IMR-90 (cell line): Measurements from ENCODE around the gene RNF130. TPM values are rescaled to one million over a fixed set of nuclear protein-coding genes. Genes with fewer than 3 reads are reported as not detected.

Source experiments
- ATAC-seq: fragments of 200-7000 bp; cut with Tn5 transposase; 2 replicates; pipeline ENCODE4 v1.9.1; 2020; ENCODE audit warnings: low read depth, mild to moderate bottlenecking, moderate library complexity
- BruUV-seq: library from RNA; stranded (reverse); fragments of 400-500 nt; replicated peaks from 2 replicates; lab custom pipeline; 2021; lab: Mats Ljungman, UMichigan
- CTCF ChIA-PET: fragments of 300-600 bp; formaldehyde crosslinking; extraction: SDS; loops from one replicate; lab custom pipeline; 2021; ENCODE audit warnings: antibody characterized with exemption; lab: Yijun Ruan, JAX
- POLR2A ChIA-PET: fragments of 300-600 bp; sonication (Branson Sonifier 250); formaldehyde crosslinking; loops from one replicate; lab custom pipeline; 2022; ENCODE audit warnings: antibody characterized with exemption; ENCODE audit not compliant: unreplicated experiment; lab: Charles Lee
- DNase-seq: peaks from one replicate; pipeline ENCODE4 v3.0.0; 2013
- H2AFZ ChIP-seq: replicated peaks from 2 replicates; pipeline ENCODE3; 2013; ENCODE audit warnings: low read length, mild to moderate bottlenecking; ENCODE audit not compliant: poor library complexity
- H2AK5ac ChIP-seq: 2 replicates; pipeline ENCODE4 v1.6.1; 2013; ENCODE audit warnings: low read depth, low read length, inconsistent platforms
- H2AK9ac ChIP-seq: replicated peaks from 2 replicates; pipeline ENCODE3; 2013; ENCODE audit warnings: mild to moderate bottlenecking, low read depth, low read length, moderate library complexity; ENCODE audit not compliant: poor library complexity
- H2BK120ac ChIP-seq: 2 replicates; pipeline ENCODE4 v1.6.1; 2013; ENCODE audit warnings: low read depth, low read length, inconsistent platforms
- H2BK15ac ChIP-seq: 3 replicates; pipeline ENCODE4 v1.6.1; 2013; ENCODE audit warnings: low read depth, low read length, inconsistent platforms
- H2BK20ac ChIP-seq: 2 replicates; pipeline ENCODE4 v1.6.1; 2013; ENCODE audit warnings: low read depth, mild to moderate bottlenecking, inconsistent platforms, low read length, moderate library complexity
- H2BK5ac ChIP-seq: 2 replicates; pipeline ENCODE4 v1.6.1; 2013; ENCODE audit warnings: mild to moderate bottlenecking, low read depth, low read length, inconsistent platforms; ENCODE audit not compliant: poor library complexity, severe bottlenecking
- H3K14ac ChIP-seq: replicated peaks from 2 replicates; pipeline ENCODE4 v1.6.1; 2013; ENCODE audit warnings: low read depth, low read length, inconsistent platforms
- H3K18ac ChIP-seq: 2 replicates; pipeline ENCODE4 v1.6.1; 2013; ENCODE audit warnings: low read depth, low read length, control low read depth
- H3K23ac ChIP-seq: 2 replicates; pipeline ENCODE4 v1.6.1; 2013; ENCODE audit warnings: low read depth, low read length, inconsistent platforms
- H3K27ac ChIP-seq: 2 replicates; pipeline ENCODE4 v1.5.1; 2013; ENCODE audit warnings: mild to moderate bottlenecking, control low read depth, low read length; ENCODE audit not compliant: insufficient read depth
- H3K27me3 ChIP-seq: 2 replicates; pipeline ENCODE4 v1.6.1; 2013; ENCODE audit warnings: low read length; ENCODE audit not compliant: control insufficient read depth, insufficient read depth
- H3K36me3 ChIP-seq: 2 replicates; pipeline ENCODE4 v1.6.1; 2013; ENCODE audit warnings: low read length, mixed read lengths; ENCODE audit not compliant: control insufficient read depth, insufficient read depth
- H3K4ac ChIP-seq: 2 replicates; pipeline ENCODE4 v1.6.1; 2013; ENCODE audit warnings: low read depth, low read length, inconsistent platforms
- H3K4me1 ChIP-seq: 2 replicates; pipeline ENCODE4 v1.6.1; 2013; ENCODE audit warnings: low read length, mixed read lengths; ENCODE audit not compliant: control insufficient read depth, insufficient read depth
- H3K4me2 ChIP-seq: 2 replicates; pipeline ENCODE4 v1.6.1; 2013; ENCODE audit warnings: low read depth, mild to moderate bottlenecking, control low read depth, low read length, moderate library complexity
- H3K4me3 ChIP-seq: 2 replicates; pipeline ENCODE4 v1.5.1; 2013; ENCODE audit warnings: low read depth, mild to moderate bottlenecking, control low read depth, low read length, moderate library complexity; ENCODE audit not compliant: insufficient read depth
- H3K56ac ChIP-seq: 2 replicates; pipeline ENCODE4 v1.6.1; 2013; ENCODE audit warnings: low read length, inconsistent platforms; ENCODE audit not compliant: insufficient read depth; ENCODE audit errors: extremely low read depth
- H3K79me1 ChIP-seq, 2 experiments: 2 replicates each; pipeline ENCODE4 v1.6.1; 2013; ENCODE audit warnings: low read length in 2 of 2, inconsistent platforms in 1 of 2, low read depth in 1 of 2
- H3K9ac ChIP-seq: 2 replicates; pipeline ENCODE4 v1.6.1; 2013; ENCODE audit warnings: low read depth, low read length, control low read depth
- H3K9me1 ChIP-seq: 2 replicates; pipeline ENCODE4 v1.6.1; 2013; ENCODE audit warnings: low read length, inconsistent platforms; ENCODE audit not compliant: insufficient read depth
- H3K9me3 ChIP-seq: 2 replicates; pipeline ENCODE4 v1.6.1; 2013; ENCODE audit warnings: low read length; ENCODE audit not compliant: control insufficient read depth, insufficient read depth
- H4K20me1 ChIP-seq: 2 replicates; pipeline ENCODE4 v1.6.1; 2013; ENCODE audit warnings: low read length, inconsistent platforms; ENCODE audit not compliant: insufficient read depth
- H4K5ac ChIP-seq: 2 replicates; pipeline ENCODE4 v1.6.1; 2013; ENCODE audit warnings: mild to moderate bottlenecking, low read depth, low read length, control low read depth
- H4K8ac ChIP-seq, 2 experiments: 2 replicates each; pipeline ENCODE4 v1.6.1; 2013; ENCODE audit warnings: low read depth in 2 of 2, low read length in 2 of 2, control low read depth in 1 of 2, inconsistent platforms in 1 of 2
- H4K91ac ChIP-seq: 2 replicates; pipeline ENCODE4 v1.6.1; 2013; ENCODE audit warnings: low read depth, low read length, inconsistent platforms; ENCODE audit not compliant: insufficient read depth
- MXI1 ChIP-seq: IDR thresholded peaks from 2 replicates; pipeline ENCODE4 v1.6.1; 2012; ENCODE audit warnings: low read depth, mild to moderate bottlenecking, low read length, moderate library complexity, borderline replicate concordance
- NFE2L2 ChIP-seq: fragments of 150-350 bp; IDR thresholded peaks from 2 replicates; pipeline ENCODE4 v1.6.1; 2016; ENCODE audit warnings: low read depth, mild to moderate bottlenecking, low read length
- SMC3 ChIP-seq: fragments of 150-350 bp; IDR thresholded peaks from 2 replicates; pipeline ENCODE4 v1.6.1; 2016; ENCODE audit warnings: low read depth, mild to moderate bottlenecking, antibody characterized with exemption, low read length, moderate library complexity
- WGBS, 2 experiments: methylation state at CpG; one replicate each; pipeline versions ENCODE4 v1.1.5 to v1.1.7; 2013; ENCODE audit warnings: missing lambda C conversion rate in 2 of 2; ENCODE audit not compliant: insufficient read length in 1 of 2; ENCODE audit errors: extremely low coverage in 2 of 2; 5-methylcytosine and 5-hydroxymethylcytosine counted together
- dilution Hi-C: fragments of 300-500 bp; cut with HindIII; formaldehyde crosslinking; loops from one replicate; pipeline ENCODE4 v1.14.3; 2018; ENCODE audit warnings: low sequenced_read_pairs; ENCODE audit not compliant: unreplicated experiment
- in situ Hi-C: fragments of 300-500 bp; cut with MboI; formaldehyde crosslinking; loops from 3 replicates; pipeline ENCODE4 v1.14.3; 2019; ENCODE audit warnings: low sequenced_read_pairs, inconsistent platforms, mixed read lengths
- intact Hi-C: fragments of 100-400 bp; cut with micrococcal nuclease; formaldehyde crosslinking; loops from 2 replicates; pipeline ENCODE4 v1.10.0; 2022
- polyA plus RNA-seq, 3 experiments: library from polyadenylated mRNA; depleted of rRNA; stranded (reverse); fragments of >200 nt; gene quantifications; 2 replicates each; pipeline ENCODE4 v1.2.3, GENCODE V29; 2012; ENCODE audit warnings: low replicate concordance in 1 of 3
- total RNA-seq: library from RNA; depleted of rRNA; stranded (reverse); fragments of >200 nt; gene quantifications from 2 replicates; pipeline ENCODE4 v1.2.3, GENCODE V29; 2012

The RNF130 gene
- total and polyA plus RNA-seq, 2 of the 4 experiments (the other 2 are of a cell fraction) = 12.9 to 21.7 TPM

DNA sequence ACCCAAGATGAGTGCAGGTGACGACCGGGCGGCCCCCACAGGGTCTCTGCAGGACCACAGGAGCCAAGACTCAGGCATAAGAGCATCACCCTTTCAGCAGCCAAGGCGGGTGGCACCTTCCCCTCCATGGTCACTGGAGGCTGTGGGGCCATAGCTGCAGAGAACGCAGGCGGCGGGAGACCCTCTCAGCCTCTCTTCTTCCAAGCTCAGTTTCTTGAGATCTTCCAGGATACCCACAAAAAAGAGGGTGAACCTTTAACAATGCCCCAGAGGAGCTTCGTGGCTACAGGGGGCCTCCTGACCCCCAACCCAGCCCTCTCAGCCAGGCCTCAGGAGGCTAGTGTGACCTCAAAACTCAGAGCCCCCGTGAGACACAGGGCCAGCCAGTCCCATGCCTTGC lies 158.1 kb downstream of the RNF130 start:
- Histone ChIP-seq H3K27ac (no peak overlapping the region), H2AFZ (peak overlapping the region; percentile 4), H3K9me3 (no peaks in the 10 kb centered on the region), H2BK20ac (no peak overlapping the region), H3K4ac (no peak overlapping the region), H2BK120ac (no peak overlapping the region), H4K91ac (no peak overlapping the region), H2BK5ac (no peak overlapping the region), H2AK9ac (peak overlapping the region; percentile 25), H3K56ac (no peak overlapping the region), H4K20me1 (no peaks in the 10 kb centered on the region), H3K18ac (no peak overlapping the region), H3K4me3 (no peak overlapping the region), H3K4me1 (peaks cover 7% of the 10 kb centered on the region), H3K9me1 (peaks cover 5% of the 10 kb centered on the region), H3K36me3 (no peaks in the 10 kb centered on the region), H3K4me2 (no peak overlapping the region), H3K27me3 (peaks cover 3% of the 10 kb centered on the region; the same call in 1 of the 2 replicates), H2AK5ac (no peak overlapping the region), H3K14ac (no peak overlapping the region), H4K8ac (no peak overlapping the region; a peak in 1 of 4 replicates), H3K23ac (no peak overlapping the region), H4K5ac (no peak overlapping the region), H3K79me1 (no peaks in the 10 kb centered on the region), H2BK15ac (no peak overlapping the region), H3K9ac (no peak overlapping the region)
- in situ Hi-C loops = no loop called here
- no TSS peak for BruUV-seq
- TF ChIP-seq MXI1 (no peak), SMC3 (no peak), NFE2L2 (no peak)
- CTCF ChIA-PET = no interaction called here
- dilution Hi-C loops = no loop called here
- POLR2A ChIA-PET = interaction anchor here (0.5 kb wide), 1 partner anchor 568 kb away, joined by 9 read pairs; the partner anchor contains the start of gene ADAMTS2
- intact Hi-C loops = no loop called here
- WGBS, 2 experiments = no CpG with 5 or more reads among the region's 9 CpGs
- ATAC-seq (no peak), DNase-seq (no peak)
